GM23338 (cell line): ENCODE measurements around the gene ODF4. TPM values are rescaled to one million over a fixed set of nuclear protein-coding genes. Genes with fewer than 3 reads are reported as not detected.

Experiments used
- ATAC-seq: fragments of 200-7000 bp; cut with Tn5 transposase; 3 replicates; pipeline ENCODE4 v1.9.1; 2020
- DNase-seq: peaks from one replicate; pipeline ENCODE4 v3.0.0-alpha.2; 2015; ENCODE audit warnings: low spot score
- H2AFZ ChIP-seq: fragments of 200-600 bp; sonication (generic); 2 replicates; pipeline ENCODE4 v1.8.0; 2016; ENCODE audit warnings: antibody characterized with exemption, mild to moderate bottlenecking, moderate library complexity
- H3F3A ChIP-seq: fragments of 200-600 bp; sonication (generic); replicated peaks from 2 replicates; pipeline ENCODE4 v1.8.0; 2017; ENCODE audit warnings: antibody characterized with exemption, mixed run types, low read depth
- H3K27ac ChIP-seq: fragments of 200-600 bp; sonication (generic); 2 replicates; pipeline ENCODE4 v1.6.1; 2016; ENCODE audit warnings: low read depth
- H3K27me3 ChIP-seq: fragments of 200-600 bp; sonication (generic); 2 replicates; pipeline ENCODE4 v1.8.0; 2016; ENCODE audit warnings: mild to moderate bottlenecking, mixed run types, moderate library complexity; ENCODE audit not compliant: insufficient read depth
- H3K36me3 ChIP-seq: fragments of 200-600 bp; sonication (generic); 2 replicates; pipeline ENCODE4 v1.8.0; 2016; ENCODE audit warnings: mild to moderate bottlenecking; ENCODE audit not compliant: insufficient read depth
- H3K4me1 ChIP-seq: fragments of 200-600 bp; sonication (generic); 2 replicates; pipeline ENCODE4 v1.8.0; 2016; ENCODE audit warnings: mild to moderate bottlenecking, moderate library complexity; ENCODE audit not compliant: insufficient read depth
- H3K4me2 ChIP-seq: fragments of 200-600 bp; sonication (generic); 2 replicates; pipeline ENCODE4 v1.7.1; 2017; ENCODE audit warnings: mixed run types
- H3K4me3 ChIP-seq: fragments of 200-600 bp; sonication (generic); 2 replicates; pipeline ENCODE4 v1.6.1; 2016; ENCODE audit warnings: mixed run types
- H3K79me2 ChIP-seq: fragments of 200-600 bp; sonication (generic); replicated peaks from 2 replicates; pipeline ENCODE4 v1.8.0; 2017; ENCODE audit warnings: mild to moderate bottlenecking; ENCODE audit not compliant: insufficient read depth
- H3K9me2 ChIP-seq: fragments of 200-600 bp; sonication (generic); 2 replicates; pipeline ENCODE4 v1.8.0; 2017; ENCODE audit not compliant: insufficient read depth
- H4K20me1 ChIP-seq: fragments of 200-600 bp; sonication (generic); replicated peaks from 2 replicates; pipeline ENCODE4 v1.8.0; 2017; ENCODE audit warnings: mild to moderate bottlenecking; ENCODE audit not compliant: insufficient read depth
- H3K27ac Mint-ChIP-seq: 2 replicates; pipeline ENCODE4 v1.8.0; 2020; ENCODE audit warnings: inconsistent platforms, mild to moderate bottlenecking, moderate library complexity, mixed read lengths
- H3K27me3 Mint-ChIP-seq: 3 replicates; pipeline ENCODE4 v1.8.0; 2022; ENCODE audit warnings: low read depth, mild to moderate bottlenecking, moderate library complexity, mixed read lengths, inconsistent platforms; ENCODE audit not compliant: insufficient read depth, poor library complexity
- H3K36me3 Mint-ChIP-seq: 3 replicates; pipeline ENCODE4 v1.8.0; 2021; ENCODE audit warnings: low read depth, mild to moderate bottlenecking, inconsistent platforms, moderate library complexity, mixed read lengths
- H3K4me1 Mint-ChIP-seq: 3 replicates; pipeline ENCODE4 v1.8.0; 2020; ENCODE audit warnings: mild to moderate bottlenecking, inconsistent platforms, mixed read lengths
- H3K4me3 Mint-ChIP-seq: 3 replicates; pipeline ENCODE4 v1.8.0; 2021; ENCODE audit warnings: moderate library complexity, mild to moderate bottlenecking, inconsistent platforms, mixed read lengths
- H3K9me3 Mint-ChIP-seq: 3 replicates; pipeline ENCODE4 v1.8.0; 2020; ENCODE audit warnings: moderate library complexity, mild to moderate bottlenecking, inconsistent platforms, mixed read lengths
- CREB1 ChIP-seq: fragments of 250-450 bp; sonication (Bioruptor Pico); IDR thresholded peaks from 2 replicates; pipeline ENCODE4 v1.5.0; 2020; ENCODE audit warnings: low read depth, mild to moderate bottlenecking, moderate library complexity
- EZH2phosphoT487 ChIP-seq: fragments of 200-600 bp; sonication (generic); IDR thresholded peaks from one replicate; pipeline ENCODE4 v1.8.1; 2018; ENCODE audit warnings: antibody characterized with exemption; ENCODE audit not compliant: unreplicated experiment
- JUNB ChIP-seq: IDR thresholded peaks from one replicate; pipeline ENCODE4 v1.6.1; 2016; ENCODE audit warnings: antibody characterized with exemption; ENCODE audit not compliant: unreplicated experiment
- NANOG ChIP-seq: IDR thresholded peaks from 2 replicates; pipeline ENCODE4 v1.6.1; 2016; ENCODE audit warnings: antibody characterized with exemption, borderline replicate concordance
- POLR2AphosphoS5 ChIP-seq: IDR thresholded peaks from 2 replicates; pipeline ENCODE4 v1.6.1; 2016; ENCODE audit warnings: antibody characterized with exemption, low read depth
- STAT1 ChIP-seq: IDR thresholded peaks from one replicate; pipeline ENCODE4 v1.6.1; 2016; ENCODE audit warnings: antibody characterized with exemption; ENCODE audit not compliant: unreplicated experiment
- ZNF114 ChIP-seq: fragments of 250-450 bp; sonication (Bioruptor Pico); IDR thresholded peaks from 2 replicates; pipeline ENCODE4 v1.5.0; 2020; ENCODE audit warnings: mild to moderate bottlenecking, moderate library complexity
- ZNF331 ChIP-seq: fragments of 250-450 bp; sonication (Bioruptor Pico); IDR thresholded peaks from 2 replicates; pipeline ENCODE4 v1.5.0; 2020; ENCODE audit warnings: low read depth, mild to moderate bottlenecking, moderate library complexity
- polyA plus RNA-seq: library from polyadenylated mRNA; unstranded; fragments of >200 nt; fragmentation: Nextera tagmentation; extraction: Ambion mirVana; gene quantifications from 2 replicates; pipeline ENCODE4 v1.2.1, GENCODE V29; 2016
- total RNA-seq: library from RNA; depleted of rRNA; stranded (reverse); fragments of >200 nt; shearing (Covaris generic); gene quantifications from 2 replicates; pipeline ENCODE4 v1.2.3, GENCODE V29; 2014
- TF ChIP-seq, protein P1 (sequence below): fragments of 250-450 bp; sonication (Bioruptor Pico); IDR thresholded peaks from 2 replicates; pipeline ENCODE4 v1.5.0; 2020; ENCODE audit warnings: mild to moderate bottlenecking, moderate library complexity
- TF ChIP-seq, protein P2 (sequence below): IDR thresholded peaks from one replicate; pipeline ENCODE4 v1.6.1; 2018; ENCODE audit warnings: antibody characterized with exemption; ENCODE audit not compliant: unreplicated experiment
- TF ChIP-seq, protein P3 (sequence below), 2 experiments: fragments of 200-600 bp in 1 of 2; sonication (generic) in 1 of 2; conservative IDR thresholded peaks; 2 replicates each; pipeline versions ENCODE4 v1.5.1 to v1.6.1; 2016 to 2017; ENCODE audit warnings: antibody characterized with exemption in 2 of 2, low read depth in 2 of 2, mild to moderate bottlenecking in 2 of 2, moderate library complexity in 1 of 2
- TF ChIP-seq, protein P4 (sequence below): IDR thresholded peaks from 2 replicates; pipeline ENCODE4 v1.6.1; 2016; ENCODE audit warnings: antibody characterized with exemption

The ODF4 gene
- total and polyA plus RNA-seq, 2 experiments from 2014 or later: not detected

DNA sequence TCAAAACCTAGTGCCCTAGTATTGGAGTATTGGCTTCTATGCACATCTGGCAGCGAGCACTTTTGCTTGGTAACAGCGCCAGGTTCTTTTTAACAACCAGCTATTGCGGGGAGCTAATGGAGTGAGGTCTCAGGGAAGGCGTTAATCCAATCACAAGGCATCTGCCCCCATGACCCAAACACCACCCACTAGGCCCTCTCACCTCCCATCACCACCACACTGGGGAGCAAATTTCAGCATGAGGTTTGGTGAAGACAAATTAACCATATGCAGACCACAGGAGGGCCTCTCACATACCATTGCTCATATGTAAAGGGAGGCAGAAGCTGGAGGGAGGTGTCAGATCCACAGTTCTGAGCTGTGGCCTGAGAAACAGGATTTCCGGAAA, 893 bp upstream of the ODF4 start:
- no peak overlapping the region for H3K4me2 ChIP-seq
- peak overlapping the region; percentile 66 for H2AFZ ChIP-seq
- H3K4me3 Mint-ChIP-seq: no peak overlapping the region
- no peaks in the 10 kb centered on the region; the same call in 2 of the 3 replicates for H3K9me3 Mint-ChIP-seq
- no peaks in the 10 kb centered on the region for H3K36me3 ChIP-seq
- H3K27ac ChIP-seq: no peak overlapping the region
- H3K36me3 Mint-ChIP-seq: no peaks in the 10 kb centered on the region
- no peaks in the 10 kb centered on the region for H3F3A ChIP-seq
- H3K9me2 ChIP-seq: no peaks in the 10 kb centered on the region
- H3K27me3 Mint-ChIP-seq: peaks cover 2% of the 10 kb centered on the region
- no peaks in the 10 kb centered on the region for H3K27me3 ChIP-seq
- no peak overlapping the region for H3K4me3 ChIP-seq
- DNase-seq (peak; percentile 42), ATAC-seq (peak; percentile 53)
- H3K4me1 ChIP-seq: peaks cover 19% of the 10 kb centered on the region; the same call in 1 of the 2 replicates
- no peaks in the 10 kb centered on the region for H4K20me1 ChIP-seq
- peaks cover 22% of the 10 kb centered on the region for H3K4me1 Mint-ChIP-seq
- no peaks in the 10 kb centered on the region for H3K79me2 ChIP-seq
- TF ChIP-seq POLR2AphosphoS5: no peak
- TF ChIP-seq CREB1 (CRISPR knock-in tag): no peak
- TF ChIP-seq STAT1: no peak
- TF ChIP-seq, protein P1, sequence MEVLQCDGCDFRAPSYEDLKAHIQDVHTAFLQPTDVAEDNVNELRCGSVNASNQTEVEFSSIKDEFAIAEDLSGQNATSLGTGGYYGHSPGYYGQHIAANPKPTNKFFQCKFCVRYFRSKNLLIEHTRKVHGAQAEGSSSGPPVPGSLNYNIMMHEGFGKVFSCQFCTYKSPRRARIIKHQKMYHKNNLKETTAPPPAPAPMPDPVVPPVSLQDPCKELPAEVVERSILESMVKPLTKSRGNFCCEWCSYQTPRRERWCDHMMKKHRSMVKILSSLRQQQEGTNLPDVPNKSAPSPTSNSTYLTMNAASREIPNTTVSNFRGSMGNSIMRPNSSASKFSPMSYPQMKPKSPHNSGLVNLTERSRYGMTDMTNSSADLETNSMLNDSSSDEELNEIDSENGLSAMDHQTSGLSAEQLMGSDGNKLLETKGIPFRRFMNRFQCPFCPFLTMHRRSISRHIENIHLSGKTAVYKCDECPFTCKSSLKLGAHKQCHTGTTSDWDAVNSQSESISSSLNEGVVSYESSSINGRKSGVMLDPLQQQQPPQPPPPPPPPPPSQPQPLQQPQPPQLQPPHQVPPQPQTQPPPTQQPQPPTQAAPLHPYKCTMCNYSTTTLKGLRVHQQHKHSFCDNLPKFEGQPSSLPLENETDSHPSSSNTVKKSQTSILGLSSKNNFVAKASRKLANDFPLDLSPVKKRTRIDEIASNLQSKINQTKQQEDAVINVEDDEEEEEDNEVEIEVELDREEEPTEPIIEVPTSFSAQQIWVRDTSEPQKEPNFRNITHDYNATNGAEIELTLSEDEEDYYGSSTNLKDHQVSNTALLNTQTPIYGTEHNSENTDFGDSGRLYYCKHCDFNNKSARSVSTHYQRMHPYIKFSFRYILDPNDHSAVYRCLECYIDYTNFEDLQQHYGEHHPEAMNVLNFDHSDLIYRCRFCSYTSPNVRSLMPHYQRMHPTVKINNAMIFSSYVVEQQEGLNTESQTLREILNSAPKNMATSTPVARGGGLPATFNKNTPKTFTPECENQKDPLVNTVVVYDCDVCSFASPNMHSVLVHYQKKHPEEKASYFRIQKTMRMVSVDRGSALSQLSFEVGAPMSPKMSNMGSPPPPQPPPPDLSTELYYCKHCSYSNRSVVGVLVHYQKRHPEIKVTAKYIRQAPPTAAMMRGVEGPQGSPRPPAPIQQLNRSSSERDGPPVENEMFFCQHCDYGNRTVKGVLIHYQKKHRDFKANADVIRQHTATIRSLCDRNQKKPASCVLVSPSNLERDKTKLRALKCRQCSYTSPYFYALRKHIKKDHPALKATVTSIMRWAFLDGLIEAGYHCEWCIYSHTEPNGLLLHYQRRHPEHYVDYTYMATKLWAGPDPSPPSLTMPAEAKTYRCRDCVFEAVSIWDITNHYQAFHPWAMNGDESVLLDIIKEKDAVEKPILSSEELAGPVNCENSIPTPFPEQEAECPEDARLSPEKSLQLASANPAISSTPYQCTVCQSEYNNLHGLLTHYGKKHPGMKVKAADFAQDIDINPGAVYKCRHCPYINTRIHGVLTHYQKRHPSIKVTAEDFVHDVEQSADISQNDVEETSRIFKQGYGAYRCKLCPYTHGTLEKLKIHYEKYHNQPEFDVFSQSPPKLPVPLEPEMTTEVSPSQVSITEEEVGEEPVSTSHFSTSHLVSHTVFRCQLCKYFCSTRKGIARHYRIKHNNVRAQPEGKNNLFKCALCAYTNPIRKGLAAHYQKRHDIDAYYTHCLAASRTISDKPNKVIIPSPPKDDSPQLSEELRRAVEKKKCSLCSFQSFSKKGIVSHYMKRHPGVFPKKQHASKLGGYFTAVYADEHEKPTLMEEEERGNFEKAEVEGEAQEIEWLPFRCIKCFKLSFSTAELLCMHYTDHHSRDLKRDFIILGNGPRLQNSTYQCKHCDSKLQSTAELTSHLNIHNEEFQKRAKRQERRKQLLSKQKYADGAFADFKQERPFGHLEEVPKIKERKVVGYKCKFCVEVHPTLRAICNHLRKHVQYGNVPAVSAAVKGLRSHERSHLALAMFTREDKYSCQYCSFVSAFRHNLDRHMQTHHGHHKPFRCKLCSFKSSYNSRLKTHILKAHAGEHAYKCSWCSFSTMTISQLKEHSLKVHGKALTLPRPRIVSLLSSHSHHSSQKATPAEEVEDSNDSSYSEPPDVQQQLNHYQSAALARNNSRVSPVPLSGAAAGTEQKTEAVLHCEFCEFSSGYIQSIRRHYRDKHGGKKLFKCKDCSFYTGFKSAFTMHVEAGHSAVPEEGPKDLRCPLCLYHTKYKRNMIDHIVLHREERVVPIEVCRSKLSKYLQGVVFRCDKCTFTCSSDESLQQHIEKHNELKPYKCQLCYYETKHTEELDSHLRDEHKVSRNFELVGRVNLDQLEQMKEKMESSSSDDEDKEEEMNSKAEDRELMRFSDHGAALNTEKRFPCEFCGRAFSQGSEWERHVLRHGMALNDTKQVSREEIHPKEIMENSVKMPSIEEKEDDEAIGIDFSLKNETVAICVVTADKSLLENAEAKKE (CRISPR knock-in tag): no peak
- TF ChIP-seq, protein P2, sequence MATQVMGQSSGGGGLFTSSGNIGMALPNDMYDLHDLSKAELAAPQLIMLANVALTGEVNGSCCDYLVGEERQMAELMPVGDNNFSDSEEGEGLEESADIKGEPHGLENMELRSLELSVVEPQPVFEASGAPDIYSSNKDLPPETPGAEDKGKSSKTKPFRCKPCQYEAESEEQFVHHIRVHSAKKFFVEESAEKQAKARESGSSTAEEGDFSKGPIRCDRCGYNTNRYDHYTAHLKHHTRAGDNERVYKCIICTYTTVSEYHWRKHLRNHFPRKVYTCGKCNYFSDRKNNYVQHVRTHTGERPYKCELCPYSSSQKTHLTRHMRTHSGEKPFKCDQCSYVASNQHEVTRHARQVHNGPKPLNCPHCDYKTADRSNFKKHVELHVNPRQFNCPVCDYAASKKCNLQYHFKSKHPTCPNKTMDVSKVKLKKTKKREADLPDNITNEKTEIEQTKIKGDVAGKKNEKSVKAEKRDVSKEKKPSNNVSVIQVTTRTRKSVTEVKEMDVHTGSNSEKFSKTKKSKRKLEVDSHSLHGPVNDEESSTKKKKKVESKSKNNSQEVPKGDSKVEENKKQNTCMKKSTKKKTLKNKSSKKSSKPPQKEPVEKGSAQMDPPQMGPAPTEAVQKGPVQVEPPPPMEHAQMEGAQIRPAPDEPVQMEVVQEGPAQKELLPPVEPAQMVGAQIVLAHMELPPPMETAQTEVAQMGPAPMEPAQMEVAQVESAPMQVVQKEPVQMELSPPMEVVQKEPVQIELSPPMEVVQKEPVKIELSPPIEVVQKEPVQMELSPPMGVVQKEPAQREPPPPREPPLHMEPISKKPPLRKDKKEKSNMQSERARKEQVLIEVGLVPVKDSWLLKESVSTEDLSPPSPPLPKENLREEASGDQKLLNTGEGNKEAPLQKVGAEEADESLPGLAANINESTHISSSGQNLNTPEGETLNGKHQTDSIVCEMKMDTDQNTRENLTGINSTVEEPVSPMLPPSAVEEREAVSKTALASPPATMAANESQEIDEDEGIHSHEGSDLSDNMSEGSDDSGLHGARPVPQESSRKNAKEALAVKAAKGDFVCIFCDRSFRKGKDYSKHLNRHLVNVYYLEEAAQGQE: no peak
- TF ChIP-seq ZNF331 (CRISPR knock-in tag): no peak
- TF ChIP-seq, protein P3, sequence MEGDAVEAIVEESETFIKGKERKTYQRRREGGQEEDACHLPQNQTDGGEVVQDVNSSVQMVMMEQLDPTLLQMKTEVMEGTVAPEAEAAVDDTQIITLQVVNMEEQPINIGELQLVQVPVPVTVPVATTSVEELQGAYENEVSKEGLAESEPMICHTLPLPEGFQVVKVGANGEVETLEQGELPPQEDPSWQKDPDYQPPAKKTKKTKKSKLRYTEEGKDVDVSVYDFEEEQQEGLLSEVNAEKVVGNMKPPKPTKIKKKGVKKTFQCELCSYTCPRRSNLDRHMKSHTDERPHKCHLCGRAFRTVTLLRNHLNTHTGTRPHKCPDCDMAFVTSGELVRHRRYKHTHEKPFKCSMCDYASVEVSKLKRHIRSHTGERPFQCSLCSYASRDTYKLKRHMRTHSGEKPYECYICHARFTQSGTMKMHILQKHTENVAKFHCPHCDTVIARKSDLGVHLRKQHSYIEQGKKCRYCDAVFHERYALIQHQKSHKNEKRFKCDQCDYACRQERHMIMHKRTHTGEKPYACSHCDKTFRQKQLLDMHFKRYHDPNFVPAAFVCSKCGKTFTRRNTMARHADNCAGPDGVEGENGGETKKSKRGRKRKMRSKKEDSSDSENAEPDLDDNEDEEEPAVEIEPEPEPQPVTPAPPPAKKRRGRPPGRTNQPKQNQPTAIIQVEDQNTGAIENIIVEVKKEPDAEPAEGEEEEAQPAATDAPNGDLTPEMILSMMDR (conservative IDR thresholded peaks at IDR 0.05; ENCODE audit: low read depth in 2 of 2): no peak
- no peak for TF ChIP-seq JUNB
- TF ChIP-seq NANOG: no peak
- no peak for TF ChIP-seq ZNF114 (CRISPR knock-in tag)
- TF ChIP-seq EZH2phosphoT487: no peak
- TF ChIP-seq, protein P4, sequence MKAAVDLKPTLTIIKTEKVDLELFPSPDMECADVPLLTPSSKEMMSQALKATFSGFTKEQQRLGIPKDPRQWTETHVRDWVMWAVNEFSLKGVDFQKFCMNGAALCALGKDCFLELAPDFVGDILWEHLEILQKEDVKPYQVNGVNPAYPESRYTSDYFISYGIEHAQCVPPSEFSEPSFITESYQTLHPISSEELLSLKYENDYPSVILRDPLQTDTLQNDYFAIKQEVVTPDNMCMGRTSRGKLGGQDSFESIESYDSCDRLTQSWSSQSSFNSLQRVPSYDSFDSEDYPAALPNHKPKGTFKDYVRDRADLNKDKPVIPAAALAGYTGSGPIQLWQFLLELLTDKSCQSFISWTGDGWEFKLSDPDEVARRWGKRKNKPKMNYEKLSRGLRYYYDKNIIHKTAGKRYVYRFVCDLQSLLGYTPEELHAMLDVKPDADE: no peak
- no peak overlapping the region for H3K27ac Mint-ChIP-seq
